Activated B cell treated with CpG ODN at 0.5 μM for 24 hours (primary cell): ENCODE results near the gene C11orf91. TPM values are rescaled to one million over a fixed set of nuclear protein-coding genes. Genes with fewer than 3 reads are reported as not detected.
A peak's percentile ranks its signal among the peaks of the same experiment; 100 is the strongest.

ENCODE experiments used
- ATAC-seq: fragments of 200-7000 bp; cut with Tn5 transposase; one replicate; pipeline ENCODE4 v1.10.0; 2021; ENCODE audit warnings: low read depth, mild to moderate bottlenecking, moderate library complexity
- CTCF ChIA-PET: fragments of 350-600 bp; sonication (Branson Sonifier 250); formaldehyde crosslinking; loops from one replicate; lab custom pipeline; 2021; ENCODE audit warnings: antibody characterized with exemption; lab: Charles Lee
- POLR2A ChIA-PET: fragments of 350-600 bp; sonication (Branson Sonifier 250); formaldehyde crosslinking; loops from one replicate; lab custom pipeline; 2021; ENCODE audit warnings: antibody characterized with exemption; lab: Charles Lee
- DNase-seq: peaks from one replicate; pipeline ENCODE4 v3.0.0; 2022
- H3K27ac Mint-ChIP-seq: one replicate; pipeline ENCODE4 v1.8.0; 2020; ENCODE audit warnings: mixed read lengths
- H3K27me3 Mint-ChIP-seq: one replicate; pipeline ENCODE4 v1.8.0; 2021; ENCODE audit warnings: mixed read lengths
- H3K36me3 Mint-ChIP-seq: one replicate; pipeline ENCODE4 v1.8.0; 2021; ENCODE audit warnings: low read depth, mixed read lengths
- H3K4me1 Mint-ChIP-seq: one replicate; pipeline ENCODE4 v1.8.0; 2021; ENCODE audit warnings: mixed read lengths
- H3K4me3 Mint-ChIP-seq: one replicate; pipeline ENCODE4 v1.8.0; 2020; ENCODE audit warnings: mild to moderate bottlenecking, mixed read lengths
- H3K9me3 Mint-ChIP-seq: one replicate; pipeline ENCODE4 v1.8.0; 2020; ENCODE audit warnings: mixed read lengths
- CTCF ChIP-seq: fragments of 200-600 bp; IDR thresholded peaks from one replicate; pipeline ENCODE4 v1.8.0; 2022; ENCODE audit warnings: antibody characterized with exemption, mild to moderate bottlenecking
- intact Hi-C: fragments of 100-400 bp; cut with micrococcal nuclease; formaldehyde crosslinking; loops from one replicate; pipeline ENCODE4 v1.15.1; 2024
- total RNA-seq: library from RNA; stranded (reverse); gene quantifications from 2 replicates; pipeline ENCODE4 v1.2.3, GENCODE V29; 2022

Gene C11orf91
- total RNA-seq, 1 donor from 2014 or later, result 0.49 TPM

DNA sequence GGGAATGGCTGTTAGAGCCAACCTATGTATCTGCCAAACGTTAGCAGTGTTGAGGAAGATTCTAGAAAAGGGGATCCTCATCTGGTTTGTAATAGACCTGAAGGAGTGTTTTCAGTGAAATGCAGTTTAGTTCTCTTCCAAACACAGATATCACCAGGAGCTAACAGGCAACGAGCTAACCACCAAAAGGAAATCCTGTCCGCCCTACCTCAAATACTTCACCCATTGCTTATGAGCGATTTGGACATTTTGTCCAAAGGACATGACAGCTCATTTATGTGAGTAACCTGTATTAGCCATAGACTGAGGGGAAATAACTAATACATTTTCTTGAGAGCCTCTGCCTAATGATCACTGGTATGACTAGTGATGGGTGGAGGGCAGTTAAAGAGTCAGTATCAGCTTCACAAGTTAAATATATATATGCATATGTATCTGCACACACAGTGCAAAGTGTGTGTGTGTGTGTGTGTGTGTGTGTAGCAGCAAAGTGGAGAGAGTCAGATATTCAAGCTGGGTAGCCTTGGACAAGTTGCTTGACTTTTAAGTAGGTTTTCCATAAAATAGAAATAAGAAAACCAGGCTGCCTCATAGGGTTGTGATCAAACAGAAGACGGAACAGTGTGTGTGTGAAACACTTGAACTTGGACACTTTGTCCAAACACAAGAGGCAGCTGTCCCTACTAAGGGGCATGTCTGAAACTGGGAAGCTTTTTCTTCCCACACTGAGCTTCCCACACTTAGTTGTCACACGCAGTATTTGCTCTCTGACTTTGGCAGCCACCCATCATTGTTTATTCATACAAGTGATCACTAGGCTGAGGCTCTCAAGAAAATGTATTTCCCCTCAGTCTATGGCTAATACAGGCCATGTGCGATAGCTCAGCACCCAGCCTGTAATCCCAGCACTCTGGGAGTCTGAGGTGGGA, 940 bp upstream of the C11orf91 start:
- DNase-seq (no peak), ATAC-seq (no peak)
- TF ChIP-seq CTCF, result no peak
- Mint-ChIP-seq H3K9me3 (no peaks in the 10 kb centered on the region), H3K36me3 (peaks cover 1% of the 10 kb centered on the region), H3K4me1 (peaks cover 12% of the 10 kb centered on the region), H3K27ac (no peak overlapping the region), H3K4me3 (peak overlapping the region; percentile 91), H3K27me3 (peaks cover 2% of the 10 kb centered on the region)
- intact Hi-C loops, result loop anchor here (2.0 kb wide), 1 partner anchor 443 kb away; no protein-coding TSS in a partner anchor
- POLR2A ChIA-PET, result interaction anchor here (1.4 to 3.3 kb wide), 2 partner anchors 35 to 41 kb away, joined by 5 to 15 read pairs; partner anchors contain the start of gene CD59
- CTCF ChIA-PET, result interaction anchor here (0.7 to 1.2 kb wide), 2 partner anchors 8 to 41 kb away, joined by 3 read pairs; no protein-coding TSS in a partner anchor

- ChIA-PET POLR2A (interaction anchor here (3.3 kb wide), 1 partner anchor 36 kb away, joined by 15 read pairs; the partner anchor contains the start of gene CD59), CTCF (no interaction called here)
- Mint-ChIP-seq H3K4me1 (peaks cover 13% of the 10 kb centered on the region), H3K4me3 (peak overlapping the region; percentile 70), H3K27ac (no peak overlapping the region), H3K9me3 (no peaks in the 10 kb centered on the region), H3K27me3 (peaks cover 2% of the 10 kb centered on the region), H3K36me3 (peaks cover 1% of the 10 kb centered on the region)
- ATAC-seq, result no peak
- TF ChIP-seq CTCF, result no peak
- intact Hi-C loops, result loop anchor here (1.0 to 2.0 kb wide), 5 partner anchors 36 to 658 kb away; partner anchors contain the start of genes ABTB2, CD59, CSTF3 and FBXO3
- no peak for DNase-seq
Observed at GRCh38 chr11:33700063-33700501, 544 bp downstream of the C11orf91 start.

DNA sequence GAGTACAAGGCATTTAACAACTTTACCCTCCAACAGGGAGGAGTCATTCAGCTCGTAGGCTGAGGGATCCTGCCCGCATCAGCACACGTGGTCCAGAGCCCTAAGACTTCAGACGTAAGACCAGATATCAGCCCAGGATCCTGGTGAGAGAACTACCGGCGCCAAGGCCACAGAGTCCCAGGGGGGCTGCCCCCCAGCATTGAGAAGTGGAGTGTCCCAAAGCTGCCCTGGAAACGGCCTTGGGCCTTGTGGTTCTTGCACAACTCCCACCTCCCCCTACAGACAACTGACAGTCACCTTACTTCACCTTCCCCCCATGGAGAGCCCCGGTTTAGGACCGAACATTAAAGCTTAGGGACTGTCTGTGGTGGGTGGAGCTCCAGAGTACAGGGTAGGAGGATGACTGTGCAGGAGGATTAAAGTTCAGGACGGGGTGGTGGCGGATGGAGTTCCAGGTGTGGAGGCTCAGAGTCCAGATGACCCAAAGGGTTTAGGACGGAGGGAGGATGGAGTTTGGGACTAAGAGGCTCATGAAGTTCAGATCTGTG, 1.0 kb downstream of the C11orf91 start:
- no peak overlapping the region for H3K27ac Mint-ChIP-seq

GRCh38 chr11:33698921-33699320, 1.7 kb downstream of the C11orf91 start:
- Mint-ChIP-seq H3K27me3 (peaks cover 2% of the 10 kb centered on the region), H3K4me1 (peaks cover 13% of the 10 kb centered on the region), H3K27ac (no peak overlapping the region), H3K9me3 (no peaks in the 10 kb centered on the region), H3K36me3 (peaks cover 1% of the 10 kb centered on the region), H3K4me3 (no peak overlapping the region)
- ChIA-PET CTCF (no interaction called here), POLR2A (no interaction called here)
- ATAC-seq (no peak), DNase-seq (no peak)
- TF ChIP-seq CTCF, result no peak
- intact Hi-C loops, result no loop called here

More for the DNA sequence above, 1.0 kb downstream of the C11orf91 start:
- peaks cover 13% of the 10 kb centered on the region for H3K4me1 Mint-ChIP-seq
- POLR2A ChIA-PET, result interaction anchor here (3.3 kb wide), 1 partner anchor 37 kb away, joined by 15 read pairs; the partner anchor contains the start of gene CD59
- H3K36me3 Mint-ChIP-seq, result peaks cover 1% of the 10 kb centered on the region
- ATAC-seq, result no peak
- no peak for TF ChIP-seq CTCF
- no peak for DNase-seq
- peaks cover 2% of the 10 kb centered on the region for H3K27me3 Mint-ChIP-seq
- peak overlapping the region; percentile 70 for H3K4me3 Mint-ChIP-seq
- CTCF ChIA-PET, result no interaction called here
- intact Hi-C loops, result loop anchor here (1.0 to 2.0 kb wide), 5 partner anchors 37 to 659 kb away; partner anchors contain the start of genes ABTB2, CD59, CSTF3 and FBXO3
- no peaks in the 10 kb centered on the region for H3K9me3 Mint-ChIP-seq
